Tibial artery (tissue), 4 donors: ENCODE measurements around the gene IL36B.

Source experiments
- DNase-seq, 2 donors: peaks; one replicate each; pipeline ENCODE4 v3.0.0-alpha.2; 2019
- H3K27ac ChIP-seq, 2 donors: fragments of 200-600 bp; sonication (generic) in 1 of 2; 1 replicate in 1 of 2; 2 replicates in 1 of 2; pipeline ENCODE4 v1.5.1; 2018 to 2019; ENCODE audit warnings: mild to moderate bottlenecking in 1 of 2
- H3K27me3 ChIP-seq, 2 donors: fragments of 200-600 bp; sonication (generic) in 1 of 2; one replicate each; pipeline versions ENCODE4 v1.5.1 to v1.6.0; 2016 to 2019
- H3K36me3 ChIP-seq, 3 donors: fragments of 200-600 bp; sonication (generic) in 2 of 3; one replicate each; pipeline ENCODE4 v1.5.1; 2016 to 2019; ENCODE audit warnings: mild to moderate bottlenecking in 2 of 3
- H3K4me1 ChIP-seq, 4 donors: fragments of 200-600 bp; sonication (generic) in 2 of 4; 1 replicate in 3 of 4; 2 replicates in 1 of 4; pipeline ENCODE4 v1.5.1; 2016 to 2019
- H3K4me3 ChIP-seq, 2 donors: fragments of 200-600 bp; sonication (generic) in 1 of 2; 1 replicate in 1 of 2; 2 replicates in 1 of 2; pipeline ENCODE4 v1.5.1; 2018 to 2019; ENCODE audit warnings: mild to moderate bottlenecking in 2 of 2
- H3K9me3 ChIP-seq, 3 donors: fragments of 200-600 bp; sonication (generic) in 1 of 3; one replicate each; pipeline ENCODE4 v1.5.1; 2016 to 2019
- CTCF ChIP-seq, 2 experiments: fragments of 200-600 bp in 1 of 2; fragments of 450-650 bp in 1 of 2; IDR thresholded peaks; one replicate each; pipeline ENCODE4 v1.5.1; 2017 to 2019; ENCODE audit warnings: antibody characterized with exemption in 2 of 2, mild to moderate bottlenecking in 1 of 2, moderate library complexity in 1 of 2
- intact Hi-C: fragments of 100-400 bp; cut with DNase I; formaldehyde crosslinking; loops from one replicate; pipeline ENCODE4 v1.15.0; 2023; ENCODE audit warnings: low total_unique reads

IL36B gene

GRCh38 chr2:113050921-113051895 is 1.5 kb downstream of the IL36B start:
- Histone ChIP-seq H3K4me1 (no peaks in the 10 kb centered on the region), H3K27ac (no peak overlapping the region), H3K4me3 (no peak overlapping the region), H3K9me3 (peaks cover 0 to 15% (median 0%) of the 10 kb centered on the region in 3 donors), H3K36me3 (no peaks in the 10 kb centered on the region), H3K27me3 (no peaks in the 10 kb centered on the region)
- no peak for DNase-seq
- intact Hi-C loops = no loop called here
- no peak for TF ChIP-seq CTCF (IDR thresholded peaks at IDR 0.05)

- Histone ChIP-seq H3K36me3 (no peaks in the 10 kb centered on the region), H3K27ac (no peak overlapping the region), H3K4me1 (no peaks in the 10 kb centered on the region), H3K9me3 (peaks cover 0 to 3% (median 0%) of the 10 kb centered on the region in 3 donors), H3K4me3 (no peak overlapping the region), H3K27me3 (no peaks in the 10 kb centered on the region)
- DNase-seq = no peak
- intact Hi-C loops = no loop called here
- TF ChIP-seq CTCF (IDR thresholded peaks at IDR 0.05) = no peak
Observed at GRCh38 chr2:113046465-113046864, 6.2 kb downstream of the IL36B start.

GRCh38 chr2:113041871-113042270 is 10.8 kb downstream of the IL36B start:
- Histone ChIP-seq H3K4me3 (no peak overlapping the region), H3K27me3 (no peaks in the 10 kb centered on the region), H3K27ac (no peak overlapping the region), H3K9me3 (no peaks in the 10 kb centered on the region), H3K4me1 (no peaks in the 10 kb centered on the region), H3K36me3 (no peaks in the 10 kb centered on the region)
- intact Hi-C loops = no loop called here
- TF ChIP-seq CTCF (IDR thresholded peaks at IDR 0.05) = no peak
- no peak for DNase-seq

- H3K4me1 ChIP-seq = no peaks in the 10 kb centered on the region
- TF ChIP-seq CTCF (IDR thresholded peaks at IDR 0.05) = no peak
- no peak overlapping the region for H3K27ac ChIP-seq
- H3K27me3 ChIP-seq = no peaks in the 10 kb centered on the region
- no peak for DNase-seq
- H3K4me3 ChIP-seq = no peak overlapping the region
- intact Hi-C loops = no loop called here
- no peaks in the 10 kb centered on the region for H3K9me3 ChIP-seq
- H3K36me3 ChIP-seq = no peaks in the 10 kb centered on the region
Observed at GRCh38 chr2:113039719-113040118, 12.9 kb downstream of the IL36B start.

- H3K4me1 ChIP-seq = no peaks in the 10 kb centered on the region
- intact Hi-C loops = no loop called here
- no peak overlapping the region for H3K4me3 ChIP-seq
- no peak for DNase-seq
- TF ChIP-seq CTCF (IDR thresholded peaks at IDR 0.05) = no peak
- no peak overlapping the region for H3K27ac ChIP-seq
- H3K36me3 ChIP-seq = no peaks in the 10 kb centered on the region
- H3K9me3 ChIP-seq = no peaks in the 10 kb centered on the region
- no peaks in the 10 kb centered on the region for H3K27me3 ChIP-seq
Observed at GRCh38 chr2:113039158-113039557, 13.5 kb downstream of the IL36B start.
